ENCODE data around the gene MRPS33.

GRCh38 chr7:141011443-141011842, 3.3 kb downstream of the MRPS33 start:
- TF ChIP-seq CTCF (IDR thresholded peaks at IDR 0.05) (no peak), POLR2A (IDR thresholded peaks at IDR 0.05) (no peak), POLR2AphosphoS5 (IDR thresholded peaks at IDR 0.05) (no peak)
